Sigmoid colon (tissue), 7 donors: Measurements from ENCODE around the gene PTRH2. TPM values are rescaled to one million over a fixed set of nuclear protein-coding genes. Genes with fewer than 3 reads are reported as not detected.

ENCODE experiments used
- DNase-seq: peaks from one replicate; pipeline ENCODE4 v3.0.0-alpha.2; 2019
- H3K27ac ChIP-seq, 4 donors: fragments of 200-600 bp; sonication (generic); one replicate each; pipeline ENCODE4 v1.5.1; 2016 to 2019; ENCODE audit warnings: mild to moderate bottlenecking in 1 of 4
- H3K27me3 ChIP-seq, 3 donors: fragments of 200-600 bp; sonication (generic); one replicate each; pipeline ENCODE4 v1.5.1; 2019; ENCODE audit warnings: mild to moderate bottlenecking in 1 of 3
- H3K36me3 ChIP-seq, 4 donors: fragments of 200-600 bp; sonication (generic); one replicate each; pipeline ENCODE4 v1.5.1; 2016 to 2019
- H3K4me1 ChIP-seq, 4 donors: fragments of 200-600 bp; sonication (generic); one replicate each; pipeline ENCODE4 v1.5.1; 2017 to 2019
- H3K4me3 ChIP-seq, 4 donors: fragments of 200-600 bp; sonication (generic); one replicate each; pipeline ENCODE4 v1.5.1; 2017 to 2019; ENCODE audit warnings: mild to moderate bottlenecking in 2 of 4, moderate library complexity in 1 of 4
- H3K9me3 ChIP-seq, 4 donors: fragments of 200-600 bp in 3 of 4; sonication (generic) in 3 of 4; one replicate each; pipeline versions ENCODE4 v1.5.1 to v1.6.1; 2013 to 2019
- CTCF ChIP-seq, 4 experiments: fragments of 450-650 bp in 3 of 4; fragments of 200-600 bp in 1 of 4; IDR thresholded peaks; one replicate each; pipeline ENCODE4 v1.5.1; 2016 to 2019; ENCODE audit warnings: antibody characterized with exemption in 4 of 4, mild to moderate bottlenecking in 3 of 4, moderate library complexity in 2 of 4
- EP300 ChIP-seq, 4 donors: sonication (generic); formaldehyde crosslinking; IDR thresholded peaks; one replicate each; pipeline ENCODE4 v1.6.1; 2017; ENCODE audit warnings: antibody characterized with exemption in 4 of 4
- POLR2A ChIP-seq, 2 donors: fragments of 450-650 bp; IDR thresholded peaks; one replicate each; pipeline ENCODE4 v1.6.1; 2016; ENCODE audit warnings: antibody characterized with exemption in 2 of 2, mild to moderate bottlenecking in 2 of 2, moderate library complexity in 2 of 2
- POLR2AphosphoS5 ChIP-seq, 4 donors: sonication (generic); formaldehyde crosslinking; IDR thresholded peaks; one replicate each; pipeline ENCODE4 v1.6.1; 2017; ENCODE audit warnings: antibody characterized with exemption in 4 of 4
- WGBS, 2 donors: extraction: QIAGEN DNeasy Blood & Tissue Kit; methylation state at CpG; one replicate each; pipeline ENCODE4 v1.1.7; 2013; 5-methylcytosine and 5-hydroxymethylcytosine counted together
- intact Hi-C: fragments of 100-400 bp; cut with DNase I; formaldehyde crosslinking; loops from one replicate; pipeline ENCODE4 v1.15.1; 2023
- polyA plus RNA-seq, 3 donors: library from polyadenylated mRNA; stranded (reverse); fragments of 200-250 nt; gene quantifications; one replicate each; pipeline ENCODE4 v1.2.3, GENCODE V29; 2013
- total RNA-seq, 4 donors: library from RNA; depleted of rRNA; stranded (reverse); fragments of >200 nt; gene quantifications; one replicate each; pipeline ENCODE4 v1.1.0, GENCODE V29; 2016
- donor health status: healthy with polysubstance abuse.
- donor health status: Bipolar disorder and iron deficiency.
- donor health status: healthy.

PTRH2 gene
- total and polyA plus RNA-seq, 7 donors = 9.0 to 38.2 (median 23.9) TPM

GRCh38 chr17:59680314-59680713, 26.9 kb downstream of the PTRH2 start:
- no peak for TF ChIP-seq CTCF (IDR thresholded peaks at IDR 0.05)
- TF ChIP-seq POLR2A (IDR thresholded peaks at IDR 0.05) = no peak
- no peak for TF ChIP-seq EP300 (IDR thresholded peaks at IDR 0.05)
- TF ChIP-seq POLR2AphosphoS5 (IDR thresholded peaks at IDR 0.05) = no peak
- H3K36me3 ChIP-seq = peaks cover 35 to 100% (median 58%) of the 10 kb centered on the region in 4 donors
- H3K27me3 ChIP-seq = no peaks in the 10 kb centered on the region
- H3K9me3 ChIP-seq = no peaks in the 10 kb centered on the region
- intact Hi-C loops = loop anchor here (10.0 kb wide), 2 partner anchors 384 to 514 kb away; no protein-coding TSS in a partner anchor
- WGBS, 2 donors = 88 to 95% methylated on average over 4 of the region's 4 CpGs
- no peak overlapping the region for H3K4me3 ChIP-seq
- H3K27ac ChIP-seq = no peak overlapping the region
- H3K4me1 ChIP-seq = peaks cover 0 to 13% (median 3%) of the 10 kb centered on the region in 4 donors
- DNase-seq = no peak

- no peak for DNase-seq
- Histone ChIP-seq H3K4me1 (peaks cover 0 to 13% (median 3%) of the 10 kb centered on the region in 4 donors), H3K27ac (no peak overlapping the region), H3K36me3 (peaks cover 35 to 100% (median 59%) of the 10 kb centered on the region in 4 donors), H3K4me3 (no peak overlapping the region), H3K27me3 (no peaks in the 10 kb centered on the region), H3K9me3 (no peaks in the 10 kb centered on the region)
- intact Hi-C loops = no loop called here
- WGBS, 2 donors = 10 to 59% methylated on average over 2 of the region's 2 CpGs
- TF ChIP-seq CTCF (IDR thresholded peaks at IDR 0.05) = no peak
- no peak for TF ChIP-seq EP300 (IDR thresholded peaks at IDR 0.05)
- no peak for TF ChIP-seq POLR2AphosphoS5 (IDR thresholded peaks at IDR 0.05)
- TF ChIP-seq POLR2A (IDR thresholded peaks at IDR 0.05) = no peak
Observed at GRCh38 chr17:59678918-59679317, 28.3 kb downstream of the PTRH2 start.

- H3K36me3 ChIP-seq = peaks cover 19 to 93% (median 37%) of the 10 kb centered on the region in 4 donors
Observed at GRCh38 chr17:59676716-59677115, 30.5 kb downstream of the PTRH2 start.

GRCh38 chr17:59675231-59675630, 32.0 kb downstream of the PTRH2 start:
- DNase-seq = no peak
- no peak overlapping the region for H3K27ac ChIP-seq
- no peaks in the 10 kb centered on the region for H3K9me3 ChIP-seq
- H3K4me1 ChIP-seq = peaks cover 0 to 10% (median 2%) of the 10 kb centered on the region in 4 donors
- H3K27me3 ChIP-seq = no peaks in the 10 kb centered on the region
- peaks cover 15 to 90% (median 32%) of the 10 kb centered on the region in 4 donors for H3K36me3 ChIP-seq
- no peak overlapping the region for H3K4me3 ChIP-seq
- TF ChIP-seq CTCF (IDR thresholded peaks at IDR 0.05) (no peak), EP300 (IDR thresholded peaks at IDR 0.05) (no peak), POLR2A (IDR thresholded peaks at IDR 0.05) (no peak), POLR2AphosphoS5 (IDR thresholded peaks at IDR 0.05) (no peak)
- 42 to 62% methylated on average over 1 of the region's 1 CpG for WGBS, 2 donors
- intact Hi-C loops = no loop called here

More at GRCh38 chr17:59676716-59677115, 30.5 kb downstream of the PTRH2 start:
- no peaks in the 10 kb centered on the region for H3K9me3 ChIP-seq
- H3K4me3 ChIP-seq = no peak overlapping the region
- no peak overlapping the region for H3K27ac ChIP-seq
- no peak for DNase-seq
- 75 to 83% methylated on average over 7 of the region's 7 CpGs for WGBS, 2 donors
- no peaks in the 10 kb centered on the region for H3K27me3 ChIP-seq
- peaks cover 0 to 13% (median 3%) of the 10 kb centered on the region in 4 donors for H3K4me1 ChIP-seq
- TF ChIP-seq CTCF (IDR thresholded peaks at IDR 0.05) (no peak), EP300 (IDR thresholded peaks at IDR 0.05) (no peak), POLR2A (IDR thresholded peaks at IDR 0.05) (no peak), POLR2AphosphoS5 (IDR thresholded peaks at IDR 0.05) (no peak)
- intact Hi-C loops = no loop called here

- intact Hi-C loops = no loop called here
- no peak for TF ChIP-seq EP300 (IDR thresholded peaks at IDR 0.05)
- no peak for TF ChIP-seq POLR2A (IDR thresholded peaks at IDR 0.05)
- no peak for TF ChIP-seq CTCF (IDR thresholded peaks at IDR 0.05)
- TF ChIP-seq POLR2AphosphoS5 (IDR thresholded peaks at IDR 0.05) = no peak
- peaks cover 0 to 7% (median 2%) of the 10 kb centered on the region in 4 donors for H3K4me1 ChIP-seq
- no peaks in the 10 kb centered on the region for H3K9me3 ChIP-seq
- H3K36me3 ChIP-seq = peaks cover 11 to 90% (median 28%) of the 10 kb centered on the region in 4 donors
- no peak for DNase-seq
- H3K4me3 ChIP-seq = no peak overlapping the region
- 74 to 77% methylated on average over 1 of the region's 1 CpG for WGBS, 2 donors
- H3K27me3 ChIP-seq = no peaks in the 10 kb centered on the region
- H3K27ac ChIP-seq = no peak overlapping the region
Observed at GRCh38 chr17:59671386-59671785, 35.8 kb downstream of the PTRH2 start.
